Upper lobe of left lung (tissue), 6 donors: ENCODE results near the gene OLFM1. TPM values are rescaled to one million over a fixed set of nuclear protein-coding genes. Genes with fewer than 3 reads are reported as not detected.
A peak's percentile ranks its signal among the peaks of the same experiment; 100 is the strongest.

ENCODE experiments used
- ATAC-seq, 2 donors: fragments of 200-7000 bp; cut with Tn5 transposase; one replicate each; pipeline ENCODE4 v1.9.1; 2022; ENCODE audit warnings: mild to moderate bottlenecking in 2 of 2, moderate library complexity in 2 of 2; ENCODE audit not compliant: low FRiP score in 2 of 2
- DNase-seq, 2 donors: peaks; one replicate each; pipeline ENCODE4 v3.0.0-alpha.2; 2019 to 2020
- H3K27ac ChIP-seq, 4 donors: fragments of 200-600 bp; sonication (generic); one replicate each; pipeline ENCODE4 v1.5.1; 2016 to 2019
- H3K27me3 ChIP-seq, 4 donors: fragments of 200-600 bp; sonication (generic); one replicate each; pipeline ENCODE4 v1.5.1; 2017 to 2019
- H3K36me3 ChIP-seq, 4 donors: fragments of 200-600 bp; sonication (generic); one replicate each; pipeline ENCODE4 v1.5.1; 2016 to 2019
- H3K4me1 ChIP-seq, 4 donors: fragments of 200-600 bp; sonication (generic); one replicate each; pipeline ENCODE4 v1.5.1; 2018 to 2019
- H3K4me3 ChIP-seq, 4 donors: fragments of 200-600 bp; sonication (generic); one replicate each; pipeline ENCODE4 v1.5.1; 2017 to 2019; ENCODE audit warnings: mild to moderate bottlenecking in 2 of 4, moderate library complexity in 1 of 4
- H3K9me3 ChIP-seq, 4 donors: fragments of 200-600 bp; sonication (generic); one replicate each; pipeline ENCODE4 v1.5.1; 2018 to 2019
- EP300 ChIP-seq, 4 donors: sonication (generic); formaldehyde crosslinking; IDR thresholded peaks; one replicate each; pipeline ENCODE4 v1.5.1; 2017; ENCODE audit warnings: antibody characterized with exemption in 4 of 4, control low read depth in 2 of 4
- POLR2A ChIP-seq, 4 donors: fragments of 450-650 bp; IDR thresholded peaks; one replicate each; pipeline ENCODE4 v1.5.1; 2016 to 2017; ENCODE audit warnings: antibody characterized with exemption in 4 of 4, mild to moderate bottlenecking in 2 of 4
- POLR2AphosphoS5 ChIP-seq, 2 donors: sonication (generic); formaldehyde crosslinking; IDR thresholded peaks; one replicate each; pipeline ENCODE4 v1.5.1; 2017; ENCODE audit warnings: antibody characterized with exemption in 2 of 2
- WGBS, 2 donors: methylation state at CpG; one replicate each; pipeline ENCODE4 v1.1.5; 2017 to 2018; 5-methylcytosine and 5-hydroxymethylcytosine counted together
- total RNA-seq, 6 donors: library from RNA; depleted of rRNA in 4 of 6; stranded (reverse); fragments of >200 nt in 4 of 6; gene quantifications; one replicate each; pipeline versions ENCODE4 v1.1.0 to v1.2.1, GENCODE V29; 2016 to 2021
- TF ChIP-seq, protein P1 (sequence below), 6 experiments: fragments of 450-650 bp in 4 of 6; fragments of 200-600 bp in 2 of 6; sonication (generic) in 2 of 6; IDR thresholded peaks; one replicate each; pipeline ENCODE4 v1.5.1; 2016 to 2019; ENCODE audit warnings: antibody characterized with exemption in 6 of 6
- donor health status: DM: no; HTN: no; CAD: no; lungs with moderate emphysema.
- donor health status: DM: no; HTN: yes; CAD: no; lungs with severe emphysema.

OLFM1 gene
- total RNA-seq, 6 donors from 2014 or later: 3.1 to 47.9 (median 18.5) TPM

DNA sequence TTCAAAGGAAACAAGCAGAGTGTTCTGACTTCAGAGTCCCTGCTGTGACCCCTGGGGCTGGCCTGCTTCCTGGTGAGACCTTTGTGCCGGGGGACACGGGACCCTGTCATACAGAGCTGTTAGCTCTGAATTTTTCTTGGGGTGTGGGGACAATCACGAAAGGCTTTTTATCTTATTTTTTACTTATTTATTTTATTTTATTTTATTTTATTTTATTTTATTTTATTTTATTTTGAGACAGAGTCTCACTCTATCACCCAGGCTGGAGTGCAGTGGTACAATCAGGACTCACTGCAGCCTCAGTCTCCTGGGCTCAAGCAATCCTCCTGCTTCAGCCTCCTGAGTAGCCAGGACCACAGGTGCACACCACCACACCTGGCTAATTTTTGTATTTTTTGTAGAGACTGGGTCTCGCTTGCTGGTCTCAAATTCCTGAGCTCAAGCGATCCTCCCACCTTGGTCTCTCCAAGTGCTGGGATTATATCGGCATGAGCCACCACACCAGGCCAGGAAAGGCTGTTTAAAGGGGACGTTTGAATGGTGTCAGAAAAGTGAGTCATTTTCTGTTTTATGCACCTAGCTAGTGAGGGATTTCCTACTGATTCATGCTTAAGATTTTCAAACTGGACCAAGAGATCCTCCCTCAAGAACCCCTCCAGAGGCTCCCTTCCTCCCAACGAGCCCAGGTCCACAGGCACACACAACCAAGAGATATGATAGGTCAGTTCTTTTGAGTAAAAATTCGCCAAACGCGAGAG lies 75.7 kb downstream of the OLFM1 start:
- 75 to 76% methylated on average over 11 of the region's 11 CpGs for WGBS, 2 donors
- DNase-seq: no peak
- no peaks in the 10 kb centered on the region for H3K27me3 ChIP-seq
- H3K4me1 ChIP-seq: no peaks in the 10 kb centered on the region
- no peak overlapping the region for H3K27ac ChIP-seq
- TF ChIP-seq, protein P1, sequence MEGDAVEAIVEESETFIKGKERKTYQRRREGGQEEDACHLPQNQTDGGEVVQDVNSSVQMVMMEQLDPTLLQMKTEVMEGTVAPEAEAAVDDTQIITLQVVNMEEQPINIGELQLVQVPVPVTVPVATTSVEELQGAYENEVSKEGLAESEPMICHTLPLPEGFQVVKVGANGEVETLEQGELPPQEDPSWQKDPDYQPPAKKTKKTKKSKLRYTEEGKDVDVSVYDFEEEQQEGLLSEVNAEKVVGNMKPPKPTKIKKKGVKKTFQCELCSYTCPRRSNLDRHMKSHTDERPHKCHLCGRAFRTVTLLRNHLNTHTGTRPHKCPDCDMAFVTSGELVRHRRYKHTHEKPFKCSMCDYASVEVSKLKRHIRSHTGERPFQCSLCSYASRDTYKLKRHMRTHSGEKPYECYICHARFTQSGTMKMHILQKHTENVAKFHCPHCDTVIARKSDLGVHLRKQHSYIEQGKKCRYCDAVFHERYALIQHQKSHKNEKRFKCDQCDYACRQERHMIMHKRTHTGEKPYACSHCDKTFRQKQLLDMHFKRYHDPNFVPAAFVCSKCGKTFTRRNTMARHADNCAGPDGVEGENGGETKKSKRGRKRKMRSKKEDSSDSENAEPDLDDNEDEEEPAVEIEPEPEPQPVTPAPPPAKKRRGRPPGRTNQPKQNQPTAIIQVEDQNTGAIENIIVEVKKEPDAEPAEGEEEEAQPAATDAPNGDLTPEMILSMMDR (IDR thresholded peaks at IDR 0.05): no peak
- TF ChIP-seq POLR2A (IDR thresholded peaks at IDR 0.05): no peak
- no peak for TF ChIP-seq POLR2AphosphoS5 (IDR thresholded peaks at IDR 0.05)
- TF ChIP-seq EP300 (IDR thresholded peaks at IDR 0.05): no peak
- ATAC-seq: no peak
- H3K36me3 ChIP-seq: no peaks in the 10 kb centered on the region
- H3K9me3 ChIP-seq: no peaks in the 10 kb centered on the region
- no peak overlapping the region for H3K4me3 ChIP-seq

DNA sequence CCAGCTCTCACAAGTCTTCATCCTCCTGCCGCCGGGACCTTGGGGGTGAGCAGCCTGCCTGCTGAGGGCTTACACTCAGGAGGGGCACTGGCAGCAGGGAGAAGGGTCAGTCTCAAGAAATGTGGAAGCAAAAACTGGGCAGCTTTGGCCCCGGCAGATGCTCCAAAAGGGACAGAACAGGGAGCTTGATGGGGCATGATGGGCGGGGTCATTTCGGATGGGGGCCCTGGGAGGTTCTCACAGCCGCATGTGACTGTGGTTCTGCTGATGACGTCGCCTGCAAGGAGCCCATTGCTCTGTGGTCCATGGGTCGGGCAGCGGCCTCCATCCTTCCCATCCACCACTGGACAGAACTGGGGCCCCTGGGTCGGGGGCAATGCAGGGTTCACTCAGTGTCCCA lies 76.6 kb downstream of the OLFM1 start:
- ATAC-seq (peak in 1 of 2 donors; percentile 53), DNase-seq (no peak)
- Histone ChIP-seq H3K27me3 (no peaks in the 10 kb centered on the region), H3K4me1 (no peaks in the 10 kb centered on the region), H3K36me3 (no peaks in the 10 kb centered on the region), H3K4me3 (no peak overlapping the region), H3K27ac (no peak overlapping the region), H3K9me3 (no peaks in the 10 kb centered on the region)
- TF ChIP-seq, protein P1 (IDR thresholded peaks at IDR 0.05): no peak
- TF ChIP-seq POLR2A (IDR thresholded peaks at IDR 0.05): no peak
- TF ChIP-seq EP300 (IDR thresholded peaks at IDR 0.05): no peak
- TF ChIP-seq POLR2AphosphoS5 (IDR thresholded peaks at IDR 0.05): no peak
- 67 to 74% methylated on average over 11 of the region's 11 CpGs for WGBS, 2 donors

DNA sequence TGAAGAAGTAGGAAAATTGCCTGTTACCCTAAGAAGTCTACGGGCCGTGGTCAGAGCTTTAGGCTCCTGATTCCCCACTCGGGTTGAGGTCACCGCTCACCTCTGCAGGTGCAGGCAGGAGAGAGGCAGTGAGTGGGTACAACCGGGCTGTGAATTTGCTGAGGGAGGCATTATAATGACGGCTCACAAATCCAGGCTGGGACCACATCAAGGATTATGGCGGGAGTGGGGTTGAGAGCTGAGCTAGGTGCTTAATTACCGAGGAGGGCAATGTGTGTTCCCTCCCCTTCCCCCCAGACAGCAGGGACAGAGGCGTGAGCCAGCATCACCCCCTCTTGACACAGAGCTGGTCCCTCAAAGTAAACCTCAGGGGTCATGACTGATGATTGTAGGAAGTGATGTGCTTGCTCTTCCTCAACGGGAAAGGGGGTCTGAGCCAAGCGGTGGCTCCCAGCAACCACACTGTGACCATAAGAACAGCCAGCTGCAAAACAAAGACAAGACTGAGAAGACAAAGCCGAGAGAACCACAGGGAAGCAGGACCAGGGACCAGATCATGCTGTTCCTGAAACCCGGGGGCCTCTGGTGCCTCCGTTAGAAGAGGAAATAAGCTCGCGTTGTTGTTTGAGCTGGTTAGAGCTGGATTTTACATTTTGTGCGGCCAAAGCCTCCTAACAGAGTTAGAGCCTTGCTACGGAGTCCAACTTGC lies 77.7 kb downstream of the OLFM1 start:
- TF ChIP-seq POLR2A (IDR thresholded peaks at IDR 0.05) (no peak), EP300 (IDR thresholded peaks at IDR 0.05) (no peak), POLR2AphosphoS5 (IDR thresholded peaks at IDR 0.05) (no peak)
- TF ChIP-seq, protein P1 (IDR thresholded peaks at IDR 0.05): no peak
- Histone ChIP-seq H3K27me3 (no peaks in the 10 kb centered on the region), H3K4me1 (no peaks in the 10 kb centered on the region), H3K36me3 (no peaks in the 10 kb centered on the region), H3K27ac (no peak overlapping the region), H3K9me3 (no peaks in the 10 kb centered on the region), H3K4me3 (no peak overlapping the region)
- 70 to 71% methylated on average over 18 of the region's 18 CpGs for WGBS, 2 donors
- ATAC-seq (no peak), DNase-seq (no peak)

DNA sequence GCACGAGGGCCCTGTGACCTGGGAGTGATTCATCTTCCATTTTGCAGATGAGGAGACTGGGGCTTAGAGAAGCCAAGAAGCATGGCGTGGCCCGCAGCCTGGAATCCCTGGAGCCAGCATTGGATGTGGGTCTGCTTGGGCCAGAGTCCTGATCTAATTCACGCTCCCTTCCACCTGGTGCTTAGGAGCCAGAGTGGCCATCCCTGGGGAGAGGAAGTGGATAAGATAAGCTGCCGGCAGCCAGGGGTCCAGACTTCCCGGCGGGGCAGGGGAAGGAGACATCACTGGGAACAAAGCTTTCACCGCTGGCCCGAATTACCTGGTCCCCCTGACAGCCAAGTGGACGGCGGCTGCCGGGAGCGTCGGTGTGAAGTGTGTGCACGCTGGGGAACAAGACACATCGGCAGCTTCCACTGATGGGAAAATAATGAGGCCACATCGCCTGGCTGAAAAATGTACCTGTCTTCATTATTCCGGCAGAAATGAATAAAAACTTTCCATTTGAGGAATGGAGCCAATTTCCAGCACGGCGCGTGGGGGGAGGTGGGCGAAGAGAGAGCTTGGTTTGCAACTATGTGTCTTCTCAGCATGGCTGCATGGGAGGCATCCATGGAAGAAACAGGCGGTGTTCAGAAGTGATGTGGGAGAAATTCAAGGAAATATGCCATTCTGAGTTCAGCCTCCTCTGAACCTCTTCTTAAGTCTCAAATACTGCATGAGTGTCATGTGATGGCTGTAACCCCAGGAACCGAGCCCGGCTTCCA lies 78.5 kb downstream of the OLFM1 start:
- WGBS, 2 donors: 61 to 69% methylated on average over 25 of the region's 25 CpGs
- no peaks in the 10 kb centered on the region for H3K4me1 ChIP-seq
- H3K4me3 ChIP-seq: no peak overlapping the region
- H3K27ac ChIP-seq: no peak overlapping the region
- H3K9me3 ChIP-seq: no peaks in the 10 kb centered on the region
- DNase-seq: no peak
- no peak for TF ChIP-seq POLR2AphosphoS5 (IDR thresholded peaks at IDR 0.05)
- no peak for TF ChIP-seq EP300 (IDR thresholded peaks at IDR 0.05)
- TF ChIP-seq POLR2A (IDR thresholded peaks at IDR 0.05): no peak
- TF ChIP-seq, protein P1 (IDR thresholded peaks at IDR 0.05): no peak
- ATAC-seq: no peak
- H3K27me3 ChIP-seq: no peaks in the 10 kb centered on the region
- H3K36me3 ChIP-seq: no peaks in the 10 kb centered on the region
